Prostate gland (tissue), 2 donors: Measurements from ENCODE around the gene MYH6. TPM values are rescaled to one million over a fixed set of nuclear protein-coding genes. Genes with fewer than 3 reads are reported as not detected.
A peak's percentile ranks its signal among the peaks of the same experiment; 100 is the strongest.

Experiments used
- DNase-seq: peaks from one replicate; pipeline ENCODE4 v3.0.0-alpha.2; 2019; ENCODE audit warnings: low spot score
- H3K27ac ChIP-seq, 2 donors: fragments of 200-600 bp; sonication (generic); 2 replicates each; pipeline ENCODE4 v1.5.1; 2017 to 2019
- H3K27me3 ChIP-seq: fragments of 200-600 bp; sonication (generic); replicated peaks from 2 replicates; pipeline ENCODE4 v1.5.1; 2019; ENCODE audit not compliant: insufficient read depth
- H3K36me3 ChIP-seq, 2 donors: fragments of 200-600 bp; sonication (generic); 1 replicate in 1 of 2; 2 replicates in 1 of 2; pipeline versions ENCODE4 v1.5.1 to v1.8.1; 2017 to 2019
- H3K4me1 ChIP-seq: fragments of 200-600 bp; sonication (generic); replicated peaks from 2 replicates; pipeline ENCODE4 v1.5.1; 2019
- H3K4me3 ChIP-seq, 2 donors: fragments of 200-600 bp; sonication (generic); 2 replicates each; pipeline ENCODE4 v1.5.1; 2017 to 2019
- H3K9me3 ChIP-seq: fragments of 200-600 bp; sonication (generic); 2 replicates; pipeline ENCODE4 v1.5.1; 2017
- POLR2A ChIP-seq: fragments of 450-650 bp; IDR thresholded peaks from one replicate; pipeline ENCODE4 v1.6.1; 2016; ENCODE audit warnings: antibody characterized with exemption, mild to moderate bottlenecking
- POLR2AphosphoS5 ChIP-seq: sonication (generic); formaldehyde crosslinking; IDR thresholded peaks from one replicate; pipeline ENCODE4 v1.6.1; 2017; ENCODE audit warnings: antibody characterized with exemption
- WGBS: methylation state at CpG from one replicate; pipeline ENCODE4 v1.1.5; 2018; 5-methylcytosine and 5-hydroxymethylcytosine counted together
- intact Hi-C: fragments of 100-400 bp; cut with DNase I; formaldehyde crosslinking; loops from one replicate; pipeline ENCODE4 v1.14.2; 2022
- total RNA-seq, 2 donors: library from RNA; depleted of rRNA; stranded (reverse); fragments of >200 nt; gene quantifications; one replicate each; pipeline ENCODE4 v1.1.0, GENCODE V29; 2016
- TF ChIP-seq, protein P1 (sequence below), 4 experiments: fragments of 200-600 bp in 2 of 4; fragments of 450-650 bp in 2 of 4; sonication (generic) in 2 of 4; IDR thresholded peaks; 1 replicate in 3 of 4; 2 replicates in 1 of 4; pipeline ENCODE4 v1.5.1; 2016 to 2019; ENCODE audit warnings: antibody characterized with exemption in 4 of 4, mild to moderate bottlenecking in 2 of 4, moderate library complexity in 2 of 4

MYH6 gene
- total RNA-seq, 2 donors from 2014 or later: 3.1 TPM; not detected in 1

DNA sequence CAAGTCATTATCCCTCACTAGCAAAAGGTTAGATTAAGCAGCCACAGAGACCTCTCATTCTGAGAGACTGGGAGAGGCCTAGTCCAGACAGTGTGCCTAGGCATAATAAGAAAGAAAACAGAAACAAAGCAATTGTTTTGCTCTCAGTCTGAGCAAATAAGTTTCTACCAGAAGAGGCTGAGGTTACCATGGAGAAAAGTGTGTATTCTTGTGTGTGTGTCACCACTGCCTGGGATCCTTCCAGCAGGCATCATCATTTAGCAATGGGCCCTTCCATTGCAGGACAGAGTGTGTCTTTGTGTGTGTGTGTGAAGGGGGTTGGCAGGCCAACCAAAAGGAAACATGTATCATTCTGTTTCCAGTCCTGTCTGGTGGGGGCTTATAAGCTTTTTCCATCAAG, 46.8 kb downstream of the MYH6 start:
- H3K9me3 ChIP-seq: no peaks in the 10 kb centered on the region
- H3K4me3 ChIP-seq: no peak overlapping the region
- H3K4me1 ChIP-seq: peaks cover 10% of the 10 kb centered on the region
- peaks cover 0 to 5% of the 10 kb centered on the region in 2 donors for H3K36me3 ChIP-seq
- intact Hi-C loops: no loop called here
- TF ChIP-seq POLR2A (no peak), POLR2AphosphoS5 (no peak)
- TF ChIP-seq, protein P1, sequence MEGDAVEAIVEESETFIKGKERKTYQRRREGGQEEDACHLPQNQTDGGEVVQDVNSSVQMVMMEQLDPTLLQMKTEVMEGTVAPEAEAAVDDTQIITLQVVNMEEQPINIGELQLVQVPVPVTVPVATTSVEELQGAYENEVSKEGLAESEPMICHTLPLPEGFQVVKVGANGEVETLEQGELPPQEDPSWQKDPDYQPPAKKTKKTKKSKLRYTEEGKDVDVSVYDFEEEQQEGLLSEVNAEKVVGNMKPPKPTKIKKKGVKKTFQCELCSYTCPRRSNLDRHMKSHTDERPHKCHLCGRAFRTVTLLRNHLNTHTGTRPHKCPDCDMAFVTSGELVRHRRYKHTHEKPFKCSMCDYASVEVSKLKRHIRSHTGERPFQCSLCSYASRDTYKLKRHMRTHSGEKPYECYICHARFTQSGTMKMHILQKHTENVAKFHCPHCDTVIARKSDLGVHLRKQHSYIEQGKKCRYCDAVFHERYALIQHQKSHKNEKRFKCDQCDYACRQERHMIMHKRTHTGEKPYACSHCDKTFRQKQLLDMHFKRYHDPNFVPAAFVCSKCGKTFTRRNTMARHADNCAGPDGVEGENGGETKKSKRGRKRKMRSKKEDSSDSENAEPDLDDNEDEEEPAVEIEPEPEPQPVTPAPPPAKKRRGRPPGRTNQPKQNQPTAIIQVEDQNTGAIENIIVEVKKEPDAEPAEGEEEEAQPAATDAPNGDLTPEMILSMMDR (IDR thresholded peaks at IDR 0.05): no peak
- DNase-seq: no peak
- H3K27me3 ChIP-seq: no peaks in the 10 kb centered on the region
- peak overlapping the region; percentile 2 to 50 for H3K27ac ChIP-seq

DNA sequence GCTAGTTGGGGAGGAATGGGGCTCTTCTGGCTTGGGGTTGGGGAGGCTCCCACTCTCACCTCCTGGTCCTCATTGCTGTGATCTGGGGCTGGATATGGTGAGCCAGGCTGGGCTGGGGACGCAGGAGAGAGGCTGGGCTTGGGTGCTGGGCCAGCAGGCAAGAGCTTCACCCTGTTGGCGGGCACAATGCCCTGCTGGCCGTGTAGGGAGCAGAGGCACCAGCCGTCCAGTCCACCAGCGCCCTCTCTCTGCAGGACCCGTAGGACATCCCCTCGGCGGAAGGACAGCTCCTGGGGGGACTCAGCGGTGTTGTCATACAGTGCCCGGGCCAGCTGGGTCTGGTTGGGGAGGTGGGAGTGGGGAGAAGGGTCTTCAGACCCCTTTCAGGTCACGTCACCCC, 47.6 kb downstream of the MYH6 start:
- no peaks in the 10 kb centered on the region for H3K27me3 ChIP-seq
- intact Hi-C loops: no loop called here
- peak overlapping the region; percentile 2 to 50 for H3K27ac ChIP-seq
- H3K36me3 ChIP-seq: peaks cover 0 to 5% of the 10 kb centered on the region in 2 donors
- WGBS: 76% methylated on average over 11 of the region's 11 CpGs
- DNase-seq: no peak
- no peak overlapping the region for H3K4me3 ChIP-seq
- no peaks in the 10 kb centered on the region for H3K9me3 ChIP-seq
- no peak for TF ChIP-seq POLR2A
- no peak for TF ChIP-seq POLR2AphosphoS5
- TF ChIP-seq, protein P1 (IDR thresholded peaks at IDR 0.05): peak in 2 of 4 experiments; percentile 17 to 22
- peaks cover 10% of the 10 kb centered on the region for H3K4me1 ChIP-seq

DNA sequence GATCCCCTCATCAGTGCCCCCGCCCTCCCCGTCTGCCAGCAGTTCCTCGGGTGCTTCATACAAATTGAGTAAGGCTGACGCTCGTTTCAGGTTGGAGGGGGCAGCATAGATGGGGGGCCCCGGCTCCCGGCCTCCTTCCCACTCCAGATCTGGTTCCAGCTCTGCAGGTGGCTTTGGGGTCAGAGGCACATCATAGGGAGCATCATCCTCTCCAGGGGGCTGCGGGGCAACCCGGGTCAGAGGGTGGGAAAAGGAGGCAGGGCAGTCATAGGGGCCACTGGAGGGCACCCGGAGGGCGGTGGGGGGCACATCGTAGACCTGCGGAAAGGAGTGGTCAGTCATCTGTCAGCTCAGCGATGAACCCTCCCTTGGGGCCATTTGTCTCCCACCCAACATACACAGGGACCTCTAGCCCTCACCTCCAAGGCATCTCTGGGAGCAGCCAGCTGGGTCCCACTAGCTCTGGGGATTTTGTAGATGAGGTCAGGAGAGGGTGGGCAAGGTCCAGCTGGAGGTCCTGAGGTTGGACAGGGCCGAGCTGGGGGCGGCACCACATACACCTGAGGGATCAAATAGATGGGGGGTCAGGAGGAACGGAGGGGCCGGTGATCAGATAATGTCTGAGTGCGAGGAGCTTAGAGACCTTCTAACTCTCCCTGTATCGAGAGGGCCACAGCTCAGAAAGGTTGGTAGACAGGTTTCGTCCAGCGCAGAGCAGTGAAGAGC, 48.2 kb downstream of the MYH6 start:
- TF ChIP-seq POLR2A (no peak), POLR2AphosphoS5 (no peak)
- TF ChIP-seq, protein P1 (IDR thresholded peaks at IDR 0.05): no peak
- Histone ChIP-seq H3K36me3 (peaks cover 0 to 5% of the 10 kb centered on the region in 2 donors), H3K4me3 (no peak overlapping the region), H3K27me3 (no peaks in the 10 kb centered on the region), H3K4me1 (peaks cover 10% of the 10 kb centered on the region), H3K9me3 (no peaks in the 10 kb centered on the region), H3K27ac (peak overlapping the region; percentile 2 to 50)
- DNase-seq: no peak
- intact Hi-C loops: no loop called here
- 82% methylated on average over 22 of the region's 22 CpGs for WGBS

DNA sequence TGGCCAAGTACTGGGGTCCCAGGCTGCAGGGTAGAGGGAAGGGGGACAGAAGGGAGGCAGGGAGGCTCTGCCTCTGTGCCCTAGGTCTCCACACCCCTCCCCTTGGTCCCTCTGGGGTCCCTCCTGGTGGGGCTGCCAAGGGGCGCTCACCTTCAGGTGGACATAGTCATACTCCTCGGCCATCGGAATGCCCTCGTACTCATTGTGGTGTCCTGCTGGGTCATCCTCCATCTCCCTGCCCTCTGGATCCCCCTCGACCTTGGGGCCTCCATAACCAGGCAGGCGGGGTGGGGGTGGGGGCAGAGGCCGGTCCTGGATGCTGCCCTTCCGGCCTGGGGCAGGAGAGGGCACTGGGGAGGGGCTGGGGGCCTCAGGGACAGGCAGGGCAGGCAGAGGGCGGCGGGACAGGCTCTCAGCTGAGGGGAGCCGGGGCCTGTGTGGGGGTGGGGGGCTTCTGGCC, 48.9 kb downstream of the MYH6 start:
- H3K4me1 ChIP-seq: peaks cover 10% of the 10 kb centered on the region
- H3K4me3 ChIP-seq: no peak overlapping the region
- H3K27me3 ChIP-seq: no peaks in the 10 kb centered on the region
- TF ChIP-seq POLR2AphosphoS5: no peak
- TF ChIP-seq, protein P1 (IDR thresholded peaks at IDR 0.05): no peak
- no peak for TF ChIP-seq POLR2A
- no peak for DNase-seq
- peak overlapping the region in 1 of 2 donors; percentile 50 for H3K27ac ChIP-seq
- WGBS: 91% methylated on average over 11 of the region's 11 CpGs
- intact Hi-C loops: no loop called here
- H3K9me3 ChIP-seq: no peaks in the 10 kb centered on the region
- peaks cover 0 to 5% of the 10 kb centered on the region in 2 donors for H3K36me3 ChIP-seq
